Upper lobe of left lung (tissue), 6 donors: ENCODE results near the gene COL19A1. TPM values are rescaled to one million over a fixed set of nuclear protein-coding genes. Genes with fewer than 3 reads are reported as not detected.
"Not testable (repeated sequence)": the region's sequence is repeated elsewhere in the genome, so short reads cannot be mapped to it uniquely, and the experiment has no call there.

Experiments used
- ATAC-seq, 2 donors: fragments of 200-7000 bp; cut with Tn5 transposase; one replicate each; pipeline ENCODE4 v1.9.1; 2022; ENCODE audit warnings: mild to moderate bottlenecking in 2 of 2, moderate library complexity in 2 of 2; ENCODE audit not compliant: low FRiP score in 2 of 2
- DNase-seq, 2 donors: peaks; one replicate each; pipeline ENCODE4 v3.0.0-alpha.2; 2019 to 2020
- H3K27ac ChIP-seq, 4 donors: fragments of 200-600 bp; sonication (generic); one replicate each; pipeline ENCODE4 v1.5.1; 2016 to 2019
- H3K27me3 ChIP-seq, 4 donors: fragments of 200-600 bp; sonication (generic); one replicate each; pipeline ENCODE4 v1.5.1; 2017 to 2019
- H3K36me3 ChIP-seq, 4 donors: fragments of 200-600 bp; sonication (generic); one replicate each; pipeline ENCODE4 v1.5.1; 2016 to 2019
- H3K4me1 ChIP-seq, 4 donors: fragments of 200-600 bp; sonication (generic); one replicate each; pipeline ENCODE4 v1.5.1; 2018 to 2019
- H3K4me3 ChIP-seq, 4 donors: fragments of 200-600 bp; sonication (generic); one replicate each; pipeline ENCODE4 v1.5.1; 2017 to 2019; ENCODE audit warnings: mild to moderate bottlenecking in 2 of 4, moderate library complexity in 1 of 4
- H3K9me3 ChIP-seq, 4 donors: fragments of 200-600 bp; sonication (generic); one replicate each; pipeline ENCODE4 v1.5.1; 2018 to 2019
- EP300 ChIP-seq, 4 donors: sonication (generic); formaldehyde crosslinking; IDR thresholded peaks; one replicate each; pipeline ENCODE4 v1.5.1; 2017; ENCODE audit warnings: antibody characterized with exemption in 4 of 4, control low read depth in 2 of 4
- POLR2A ChIP-seq, 4 donors: fragments of 450-650 bp; IDR thresholded peaks; one replicate each; pipeline ENCODE4 v1.5.1; 2016 to 2017; ENCODE audit warnings: antibody characterized with exemption in 4 of 4, mild to moderate bottlenecking in 2 of 4
- POLR2AphosphoS5 ChIP-seq, 2 donors: sonication (generic); formaldehyde crosslinking; IDR thresholded peaks; one replicate each; pipeline ENCODE4 v1.5.1; 2017; ENCODE audit warnings: antibody characterized with exemption in 2 of 2
- WGBS, 2 donors: methylation state at CpG; one replicate each; pipeline ENCODE4 v1.1.5; 2017 to 2018; 5-methylcytosine and 5-hydroxymethylcytosine counted together
- total RNA-seq, 6 donors: library from RNA; depleted of rRNA in 4 of 6; stranded (reverse); fragments of >200 nt in 4 of 6; gene quantifications; one replicate each; pipeline versions ENCODE4 v1.1.0 to v1.2.1, GENCODE V29; 2016 to 2021
- TF ChIP-seq, protein P1 (sequence below), 6 experiments: fragments of 450-650 bp in 4 of 6; fragments of 200-600 bp in 2 of 6; sonication (generic) in 2 of 6; IDR thresholded peaks; one replicate each; pipeline ENCODE4 v1.5.1; 2016 to 2019; ENCODE audit warnings: antibody characterized with exemption in 6 of 6
- donor health status: DM: no; HTN: no; CAD: no; lungs with moderate emphysema.
- donor health status: DM: no; HTN: yes; CAD: no; lungs with severe emphysema.

COL19A1 gene
- total RNA-seq, 6 donors from 2014 or later: 0.49 to 1.0 TPM; not detected in 4

DNA sequence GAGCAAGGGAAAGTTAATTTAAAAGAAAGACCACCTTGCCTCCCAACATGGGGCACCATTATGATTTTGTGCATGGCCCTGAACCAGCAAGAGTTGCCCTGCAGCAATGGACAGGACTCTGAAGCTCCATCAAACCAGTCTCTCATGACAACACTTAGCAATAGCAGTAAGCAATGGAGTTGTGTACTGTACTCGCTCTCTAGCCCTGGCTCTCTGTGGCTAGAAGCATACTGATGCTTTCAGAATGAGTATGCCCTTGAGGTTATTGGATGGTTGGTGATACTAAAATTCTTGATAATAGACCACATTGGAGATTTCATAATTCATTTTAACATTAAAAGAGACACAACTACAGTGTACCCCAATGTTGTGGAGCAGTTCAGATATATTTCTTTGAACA, 46.3 kb upstream of the COL19A1 start:
- Histone ChIP-seq H3K27ac (no peak overlapping the region), H3K27me3 (no peaks in the 10 kb centered on the region), H3K4me3 (no peak overlapping the region), H3K36me3 (no peaks in the 10 kb centered on the region), H3K4me1 (no peaks in the 10 kb centered on the region), H3K9me3 (no peaks in the 10 kb centered on the region)
- WGBS, 2 donors: 86 to 87% methylated on average over 1 of the region's 1 CpG
- no peak for DNase-seq
- no peak for ATAC-seq
- TF ChIP-seq EP300 (IDR thresholded peaks at IDR 0.05) (no peak), POLR2A (IDR thresholded peaks at IDR 0.05) (no peak), POLR2AphosphoS5 (IDR thresholded peaks at IDR 0.05) (no peak)
- TF ChIP-seq, protein P1, sequence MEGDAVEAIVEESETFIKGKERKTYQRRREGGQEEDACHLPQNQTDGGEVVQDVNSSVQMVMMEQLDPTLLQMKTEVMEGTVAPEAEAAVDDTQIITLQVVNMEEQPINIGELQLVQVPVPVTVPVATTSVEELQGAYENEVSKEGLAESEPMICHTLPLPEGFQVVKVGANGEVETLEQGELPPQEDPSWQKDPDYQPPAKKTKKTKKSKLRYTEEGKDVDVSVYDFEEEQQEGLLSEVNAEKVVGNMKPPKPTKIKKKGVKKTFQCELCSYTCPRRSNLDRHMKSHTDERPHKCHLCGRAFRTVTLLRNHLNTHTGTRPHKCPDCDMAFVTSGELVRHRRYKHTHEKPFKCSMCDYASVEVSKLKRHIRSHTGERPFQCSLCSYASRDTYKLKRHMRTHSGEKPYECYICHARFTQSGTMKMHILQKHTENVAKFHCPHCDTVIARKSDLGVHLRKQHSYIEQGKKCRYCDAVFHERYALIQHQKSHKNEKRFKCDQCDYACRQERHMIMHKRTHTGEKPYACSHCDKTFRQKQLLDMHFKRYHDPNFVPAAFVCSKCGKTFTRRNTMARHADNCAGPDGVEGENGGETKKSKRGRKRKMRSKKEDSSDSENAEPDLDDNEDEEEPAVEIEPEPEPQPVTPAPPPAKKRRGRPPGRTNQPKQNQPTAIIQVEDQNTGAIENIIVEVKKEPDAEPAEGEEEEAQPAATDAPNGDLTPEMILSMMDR (IDR thresholded peaks at IDR 0.05): no peak

DNA sequence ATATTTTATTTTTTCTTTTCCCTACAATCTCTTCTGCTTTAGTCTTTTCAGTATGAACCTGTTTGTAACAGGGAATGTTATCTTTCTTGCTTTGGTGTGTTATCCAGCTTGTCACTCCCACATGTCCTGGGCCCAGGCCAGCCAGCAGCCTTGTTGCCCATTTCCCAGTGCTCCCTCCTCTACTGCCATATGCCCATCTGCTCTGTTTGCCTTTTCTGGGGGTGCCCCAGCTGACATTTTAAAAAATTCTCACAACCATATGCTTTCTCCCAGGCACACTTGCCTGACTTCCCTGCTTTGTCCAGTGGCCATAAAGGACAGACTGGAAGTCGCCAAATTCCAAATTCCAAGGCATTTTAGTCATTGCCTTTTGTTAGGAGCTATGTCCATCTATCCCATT, 45.9 kb upstream of the COL19A1 start:
- ATAC-seq (no peak), DNase-seq (no peak)
- Histone ChIP-seq H3K4me3 (no peak overlapping the region), H3K4me1 (no peaks in the 10 kb centered on the region), H3K9me3 (no peaks in the 10 kb centered on the region), H3K27me3 (no peaks in the 10 kb centered on the region), H3K36me3 (no peaks in the 10 kb centered on the region), H3K27ac (no peak overlapping the region)
- TF ChIP-seq EP300 (IDR thresholded peaks at IDR 0.05) (no peak), POLR2A (IDR thresholded peaks at IDR 0.05) (no peak), POLR2AphosphoS5 (IDR thresholded peaks at IDR 0.05) (no peak)
- TF ChIP-seq, protein P1 (IDR thresholded peaks at IDR 0.05): no peak
- 94 to 95% methylated on average over 1 of the region's 1 CpG for WGBS, 2 donors

DNA sequence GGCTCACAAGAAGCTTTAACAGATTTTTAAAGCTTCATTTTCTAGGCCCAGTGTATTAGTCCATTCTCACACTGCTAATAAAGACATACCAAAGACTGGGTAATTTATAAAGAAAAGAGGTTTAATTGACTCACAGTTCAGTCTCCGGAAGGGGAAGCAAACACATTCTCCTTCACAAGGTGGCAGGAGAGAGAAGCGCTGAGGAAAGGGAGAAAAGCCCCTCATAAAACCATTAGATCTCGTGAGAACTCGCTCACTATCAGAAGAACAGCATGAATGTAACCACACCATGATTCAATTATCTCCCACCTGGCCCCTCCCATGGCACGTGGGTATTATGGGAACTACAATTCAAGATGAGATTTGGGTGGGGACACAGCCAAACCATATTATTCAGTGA, 42.0 kb upstream of the COL19A1 start:
- not testable (repeated sequence) for H3K36me3 ChIP-seq, ATAC-seq
- WGBS, 2 donors: 79 to 80% methylated on average over 5 of the region's 5 CpGs

DNA sequence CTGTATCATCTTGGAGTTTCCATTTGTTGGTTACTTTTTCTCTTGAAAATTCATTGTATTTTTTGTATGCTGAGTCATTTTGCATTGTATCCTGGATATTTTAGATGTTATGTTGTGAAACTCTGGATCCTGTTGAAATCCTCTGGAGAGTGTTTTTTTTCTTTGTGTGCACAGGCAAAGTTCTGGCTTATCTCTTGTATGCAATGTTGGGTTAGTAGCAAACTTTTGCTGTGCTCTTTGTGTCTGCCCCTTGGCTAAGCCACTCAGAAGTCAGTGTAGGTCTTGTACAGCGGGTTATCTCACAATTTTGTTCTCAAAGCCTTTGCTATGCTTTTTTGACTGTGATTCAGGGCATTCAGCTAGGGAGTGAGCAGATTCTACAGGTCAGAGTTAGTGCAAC, 40.5 kb upstream of the COL19A1 start:
- ATAC-seq: no peak
- H3K27ac ChIP-seq: no peak overlapping the region
- H3K4me3 ChIP-seq: no peak overlapping the region
- no peak for DNase-seq
- no peaks in the 10 kb centered on the region for H3K4me1 ChIP-seq
- no peak for TF ChIP-seq POLR2AphosphoS5 (IDR thresholded peaks at IDR 0.05)
- TF ChIP-seq, protein P1 (IDR thresholded peaks at IDR 0.05): no peak
- TF ChIP-seq EP300 (IDR thresholded peaks at IDR 0.05): no peak
- TF ChIP-seq POLR2A (IDR thresholded peaks at IDR 0.05): no peak
- 63 to 81% methylated on average over 1 of the region's 1 CpG for whole genome bisulfite sequencing, 2 donors
- H3K9me3 ChIP-seq: no peaks in the 10 kb centered on the region
- H3K27me3 ChIP-seq: no peaks in the 10 kb centered on the region
- no peaks in the 10 kb centered on the region for H3K36me3 ChIP-seq

More for the DNA sequence above, 42.0 kb upstream of the COL19A1 start:
- H3K4me3 ChIP-seq, H3K4me1 ChIP-seq, H3K27ac ChIP-seq, DNase-seq, H3K9me3 ChIP-seq, H3K27me3 ChIP-seq: not testable (repeated sequence)

DNA sequence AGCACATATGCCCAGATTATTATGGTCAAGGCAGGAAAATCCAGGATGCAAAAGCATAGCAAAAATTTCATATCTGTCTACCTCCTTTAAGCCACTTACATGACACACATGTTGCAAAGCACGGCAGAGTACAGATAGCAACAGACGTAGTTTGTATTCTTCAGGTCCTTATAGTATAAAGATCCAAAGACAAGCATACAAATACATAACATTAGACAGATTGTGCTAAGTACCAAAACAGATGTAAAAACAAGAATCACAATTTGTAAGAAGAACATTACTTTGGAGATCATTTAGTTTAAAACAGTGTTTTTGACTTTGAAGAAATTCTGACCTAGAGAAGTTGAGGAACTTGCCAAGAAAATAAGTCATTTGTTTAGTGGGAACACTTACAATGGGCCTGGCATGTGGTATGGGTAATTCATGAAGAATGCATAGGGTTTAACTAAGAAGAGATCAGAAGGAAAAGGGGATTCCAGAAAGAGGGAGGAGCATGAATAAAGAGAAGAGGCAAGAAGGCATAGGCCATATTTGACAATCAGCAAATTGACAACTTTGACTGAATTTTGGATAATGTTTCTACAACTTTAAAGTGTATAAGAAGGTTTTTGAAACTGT, 39.0 kb upstream of the COL19A1 start:
- no peaks in the 10 kb centered on the region for H3K27me3 ChIP-seq
- TF ChIP-seq POLR2A (IDR thresholded peaks at IDR 0.05) (no peak), POLR2AphosphoS5 (IDR thresholded peaks at IDR 0.05) (no peak), EP300 (IDR thresholded peaks at IDR 0.05) (no peak)
- TF ChIP-seq, protein P1 (IDR thresholded peaks at IDR 0.05): no peak
- H3K36me3 ChIP-seq: no peaks in the 10 kb centered on the region
- H3K4me3 ChIP-seq: no peak overlapping the region
- no peaks in the 10 kb centered on the region for H3K4me1 ChIP-seq
- ATAC-seq: no peak
- DNase-seq: no peak
- 34 to 63% methylated on average over 2 of the region's 2 CpGs for WGBS, 2 donors
- no peak overlapping the region for H3K27ac ChIP-seq
- no peaks in the 10 kb centered on the region for H3K9me3 ChIP-seq
